ENCODE data around the gene PSMB8.
A peak's percentile ranks its signal among the peaks of the same experiment; 100 is the strongest.

Gene PSMB8

GRCh38 chr6:32825966-32826365, 17.9 kb downstream of the PSMB8 start:
- H3K4me1 ChIP-seq (ENCODE audit: control insufficient read depth, insufficient read depth, low read length) = no peaks in the 10 kb centered on the region
- no peak overlapping the region for H3K27ac ChIP-seq (ENCODE audit: extremely low read depth, low read depth, low read length)
- CTCF ChIA-PET = interaction anchor here (0.5 to 9.2 kb wide), 18 partner anchors 14 to 158 kb away, joined by 3 to 116 read pairs (median 4); partner anchors contain the start of genes HLA-DMA and TAP2
- no peaks in the 10 kb centered on the region for H3K9me3 ChIP-seq (ENCODE audit: control insufficient read depth, insufficient read depth, low read depth, low read length)
- POLR2A ChIA-PET = interaction anchor here (1.2 to 1.9 kb wide), 2 partner anchors 13 to 27 kb away, joined by 3 to 13 read pairs; partner anchors contain the start of genes PSMB9, TAP1 and TAP2
- TF ChIP-seq MZF1 (tag by site-specific recombination; IDR thresholded peaks at IDR 0.05; ENCODE audit: borderline replicate concordance) (no peak), PRDM1 (tag by site-specific recombination; IDR thresholded peaks at IDR 0.05) (peak; percentile 92), ZBTB48 (tag by site-specific recombination; IDR thresholded peaks at IDR 0.05) (no peak), CTCF (tag by site-specific recombination; IDR thresholded peaks at IDR 0.05) (peak; percentile 51; the same call in 1 of the 2 replicates), ZNF624 (tag by site-specific recombination; IDR thresholded peaks at IDR 0.05) (no peak), ZNF654 (tag by site-specific recombination; IDR thresholded peaks at IDR 0.05; ENCODE audit: low read depth) (peak; percentile 73), IKZF3 (tag by site-specific recombination; IDR thresholded peaks at IDR 0.05) (peak; percentile 14; the same call in 1 of the 2 replicates)
- peaks cover 0 to 31% of the 10 kb centered on the region in 2 experiments; a peak in 1 of 3 replicates for H3K36me3 ChIP-seq (ENCODE audit: control insufficient read depth in 2 of 2, insufficient read depth in 1 of 2, low read length in 2 of 2)
- no peak overlapping the region for H3K4me3 ChIP-seq (ENCODE audit: low read depth, low read length)

GRCh38 chr6:32819729-32820128, 24.1 kb downstream of the PSMB8 start:
- CTCF ChIA-PET = interaction anchor here (0.6 to 9.2 kb wide), 7 partner anchors 20 to 1670 kb away, joined by 3 to 107 read pairs (median 4); partner anchors contain the start of gene TAP2
- no peaks in the 10 kb centered on the region for H3K9me3 ChIP-seq (ENCODE audit: control insufficient read depth, insufficient read depth, low read depth, low read length)
- no peak overlapping the region for H3K27ac ChIP-seq (ENCODE audit: extremely low read depth, low read depth, low read length)
- no peaks in the 10 kb centered on the region for H3K4me1 ChIP-seq (ENCODE audit: control insufficient read depth, insufficient read depth, low read length)
- no peak overlapping the region for H3K4me3 ChIP-seq (ENCODE audit: low read depth, low read length)
- H3K36me3 ChIP-seq (ENCODE audit: control insufficient read depth in 2 of 2, insufficient read depth in 1 of 2, low read length in 2 of 2) = no peaks in the 10 kb centered on the region
- POLR2A ChIA-PET = no interaction called here
- TF ChIP-seq PRDM1 (tag by site-specific recombination; IDR thresholded peaks at IDR 0.05) (peak; percentile 40; the same call in 1 of the 2 replicates), PRDM10 (tag by site-specific recombination; IDR thresholded peaks at IDR 0.05) (peak; percentile 28; the same call in 1 of the 2 replicates), ZBTB11 (tag by site-specific recombination; conservative IDR thresholded peaks at IDR 0.05; ENCODE audit: low read depth) (no peak)

GRCh38 chr6:32818867-32819266, 25.0 kb downstream of the PSMB8 start:
- Histone ChIP-seq H3K4me1 (ENCODE audit: control insufficient read depth, insufficient read depth, low read length) (no peaks in the 10 kb centered on the region), H3K27ac (ENCODE audit: extremely low read depth, low read depth, low read length) (no peak overlapping the region), H3K36me3 (ENCODE audit: control insufficient read depth in 2 of 2, insufficient read depth in 1 of 2, low read length in 2 of 2) (no peaks in the 10 kb centered on the region), H3K4me3 (ENCODE audit: low read depth, low read length) (no peak overlapping the region), H3K9me3 (ENCODE audit: control insufficient read depth, insufficient read depth, low read depth, low read length) (no peaks in the 10 kb centered on the region)
- CTCF ChIA-PET = interaction anchor here (0.7 to 3.0 kb wide), 2 partner anchors 49 to 168 kb away, joined by 3 to 20 read pairs; no protein-coding TSS in a partner anchor
- POLR2A ChIA-PET = no interaction called here
- TF ChIP-seq ZNF202 (tag by site-specific recombination; IDR thresholded peaks at IDR 0.05; ENCODE audit: borderline replicate concordance) (no peak), KLF17 (tag by site-specific recombination; IDR thresholded peaks at IDR 0.05) (no peak), ZBTB6 (tag by site-specific recombination; IDR thresholded peaks at IDR 0.05) (no peak), ZNF660 (tag by site-specific recombination; IDR thresholded peaks at IDR 0.05) (no peak), ZNF600 (tag by site-specific recombination; IDR thresholded peaks at IDR 0.05) (no peak), ZSCAN4 (tag by site-specific recombination; IDR thresholded peaks at IDR 0.05) (no peak), ZNF354C (tag by site-specific recombination; IDR thresholded peaks at IDR 0.05; ENCODE audit: borderline replicate concordance, low read depth) (no peak), ZNF155 (tag by site-specific recombination; IDR thresholded peaks at IDR 0.05) (no peak)
